Liver (tissue), 3 donors: ENCODE data around the gene SLC34A3.

ENCODE experiments used
- EGR1 ChIP-seq, 2 donors: IDR thresholded peaks; 2 replicates each; pipeline ENCODE4 v1.6.1; 2016 to 2018; ENCODE audit warnings: antibody characterized with exemption in 2 of 2, low read depth in 2 of 2
- GABPA ChIP-seq, 2 donors: IDR thresholded peaks in 1 of 2; conservative IDR thresholded peaks in 1 of 2; 2 replicates each; pipeline ENCODE4 v1.6.1; 2016; ENCODE audit warnings: antibody characterized with exemption in 2 of 2, mild to moderate bottlenecking in 1 of 2, moderate library complexity in 1 of 2
- HNF4G ChIP-seq: IDR thresholded peaks from 2 replicates; pipeline ENCODE4 v1.6.1; 2016; ENCODE audit warnings: antibody characterized with exemption
- JUND ChIP-seq, 2 donors: IDR thresholded peaks; 2 replicates each; pipeline ENCODE4 v1.6.1; 2016; ENCODE audit warnings: antibody characterized with exemption in 2 of 2
- RAD21 ChIP-seq, 2 donors: IDR thresholded peaks; 2 replicates each; pipeline ENCODE4 v1.6.1; 2016; ENCODE audit warnings: antibody characterized with exemption in 2 of 2, mild to moderate bottlenecking in 2 of 2
- RXRA ChIP-seq, 2 donors: IDR thresholded peaks; 2 replicates each; pipeline ENCODE4 v1.6.1; 2017 to 2018; ENCODE audit warnings: antibody characterized with exemption in 2 of 2, mild to moderate bottlenecking in 1 of 2
- SP1 ChIP-seq: IDR thresholded peaks from 2 replicates; pipeline ENCODE4 v1.6.1; 2018; ENCODE audit warnings: antibody characterized with exemption, mild to moderate bottlenecking
- TAF1 ChIP-seq: conservative IDR thresholded peaks from 2 replicates; pipeline ENCODE4 v1.6.1; 2016; ENCODE audit warnings: antibody characterized with exemption, mild to moderate bottlenecking
- YY1 ChIP-seq: IDR thresholded peaks from 2 replicates; pipeline ENCODE4 v1.6.1; 2016; ENCODE audit warnings: antibody characterized with exemption, mild to moderate bottlenecking
- TF ChIP-seq, protein P1 (sequence below): fragments of 150-350 bp; IDR thresholded peaks from 2 replicates; pipeline ENCODE4 v1.5.1; 2017; ENCODE audit warnings: improper control_type of control experiment, low read depth, low read length; ENCODE audit not compliant: missing input control
- TF ChIP-seq, protein P2 (sequence below): IDR thresholded peaks from 2 replicates; pipeline ENCODE4 v1.6.1; 2016; ENCODE audit warnings: antibody characterized with exemption, mild to moderate bottlenecking
- TF ChIP-seq, protein P3 (sequence below): IDR thresholded peaks from 2 replicates; pipeline ENCODE4 v1.6.1; 2016; ENCODE audit warnings: antibody characterized with exemption
- TF ChIP-seq, protein P4 (sequence below): IDR thresholded peaks from 2 replicates; pipeline ENCODE4 v1.6.1; 2016; ENCODE audit warnings: antibody characterized with exemption
- TF ChIP-seq, protein P5 (sequence below): IDR thresholded peaks from 2 replicates; pipeline ENCODE4 v1.6.1; 2016; ENCODE audit warnings: antibody characterized with exemption
- donor health status: healthy.
- donor health status: healthy.

DNA sequence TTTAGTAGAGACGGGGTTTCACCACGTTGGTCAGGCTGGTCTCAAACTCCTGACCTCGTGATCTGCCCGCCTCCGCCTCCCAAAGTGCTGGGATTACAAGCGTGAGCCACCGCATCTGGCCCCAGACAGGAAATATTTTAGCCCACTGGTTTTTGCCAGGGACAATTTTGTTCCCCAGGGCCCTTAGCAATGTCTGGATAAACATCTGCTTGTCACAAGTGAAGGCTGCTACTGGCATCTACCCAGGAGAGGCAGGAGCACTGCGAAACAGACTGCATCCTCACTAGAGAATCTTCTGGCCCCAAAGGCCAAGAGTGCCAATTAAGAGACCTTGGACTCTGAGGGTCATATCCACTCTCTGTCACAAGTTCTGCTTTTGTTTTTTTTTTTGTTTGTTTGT lies 27.7 kb upstream of the SLC34A3 start:
- TF ChIP-seq, protein P1, sequence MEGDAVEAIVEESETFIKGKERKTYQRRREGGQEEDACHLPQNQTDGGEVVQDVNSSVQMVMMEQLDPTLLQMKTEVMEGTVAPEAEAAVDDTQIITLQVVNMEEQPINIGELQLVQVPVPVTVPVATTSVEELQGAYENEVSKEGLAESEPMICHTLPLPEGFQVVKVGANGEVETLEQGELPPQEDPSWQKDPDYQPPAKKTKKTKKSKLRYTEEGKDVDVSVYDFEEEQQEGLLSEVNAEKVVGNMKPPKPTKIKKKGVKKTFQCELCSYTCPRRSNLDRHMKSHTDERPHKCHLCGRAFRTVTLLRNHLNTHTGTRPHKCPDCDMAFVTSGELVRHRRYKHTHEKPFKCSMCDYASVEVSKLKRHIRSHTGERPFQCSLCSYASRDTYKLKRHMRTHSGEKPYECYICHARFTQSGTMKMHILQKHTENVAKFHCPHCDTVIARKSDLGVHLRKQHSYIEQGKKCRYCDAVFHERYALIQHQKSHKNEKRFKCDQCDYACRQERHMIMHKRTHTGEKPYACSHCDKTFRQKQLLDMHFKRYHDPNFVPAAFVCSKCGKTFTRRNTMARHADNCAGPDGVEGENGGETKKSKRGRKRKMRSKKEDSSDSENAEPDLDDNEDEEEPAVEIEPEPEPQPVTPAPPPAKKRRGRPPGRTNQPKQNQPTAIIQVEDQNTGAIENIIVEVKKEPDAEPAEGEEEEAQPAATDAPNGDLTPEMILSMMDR, result no peak
- TF ChIP-seq, protein P2, sequence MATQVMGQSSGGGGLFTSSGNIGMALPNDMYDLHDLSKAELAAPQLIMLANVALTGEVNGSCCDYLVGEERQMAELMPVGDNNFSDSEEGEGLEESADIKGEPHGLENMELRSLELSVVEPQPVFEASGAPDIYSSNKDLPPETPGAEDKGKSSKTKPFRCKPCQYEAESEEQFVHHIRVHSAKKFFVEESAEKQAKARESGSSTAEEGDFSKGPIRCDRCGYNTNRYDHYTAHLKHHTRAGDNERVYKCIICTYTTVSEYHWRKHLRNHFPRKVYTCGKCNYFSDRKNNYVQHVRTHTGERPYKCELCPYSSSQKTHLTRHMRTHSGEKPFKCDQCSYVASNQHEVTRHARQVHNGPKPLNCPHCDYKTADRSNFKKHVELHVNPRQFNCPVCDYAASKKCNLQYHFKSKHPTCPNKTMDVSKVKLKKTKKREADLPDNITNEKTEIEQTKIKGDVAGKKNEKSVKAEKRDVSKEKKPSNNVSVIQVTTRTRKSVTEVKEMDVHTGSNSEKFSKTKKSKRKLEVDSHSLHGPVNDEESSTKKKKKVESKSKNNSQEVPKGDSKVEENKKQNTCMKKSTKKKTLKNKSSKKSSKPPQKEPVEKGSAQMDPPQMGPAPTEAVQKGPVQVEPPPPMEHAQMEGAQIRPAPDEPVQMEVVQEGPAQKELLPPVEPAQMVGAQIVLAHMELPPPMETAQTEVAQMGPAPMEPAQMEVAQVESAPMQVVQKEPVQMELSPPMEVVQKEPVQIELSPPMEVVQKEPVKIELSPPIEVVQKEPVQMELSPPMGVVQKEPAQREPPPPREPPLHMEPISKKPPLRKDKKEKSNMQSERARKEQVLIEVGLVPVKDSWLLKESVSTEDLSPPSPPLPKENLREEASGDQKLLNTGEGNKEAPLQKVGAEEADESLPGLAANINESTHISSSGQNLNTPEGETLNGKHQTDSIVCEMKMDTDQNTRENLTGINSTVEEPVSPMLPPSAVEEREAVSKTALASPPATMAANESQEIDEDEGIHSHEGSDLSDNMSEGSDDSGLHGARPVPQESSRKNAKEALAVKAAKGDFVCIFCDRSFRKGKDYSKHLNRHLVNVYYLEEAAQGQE, result no peak
- TF ChIP-seq YY1, result no peak
- TF ChIP-seq HNF4G, result no peak
- no peak for TF ChIP-seq EGR1 (IDR thresholded peaks at IDR 0.05; ENCODE audit: low read depth in 2 of 2)
- no peak for TF ChIP-seq TAF1
- TF ChIP-seq JUND (IDR thresholded peaks at IDR 0.05), result no peak
- TF ChIP-seq, protein P3, sequence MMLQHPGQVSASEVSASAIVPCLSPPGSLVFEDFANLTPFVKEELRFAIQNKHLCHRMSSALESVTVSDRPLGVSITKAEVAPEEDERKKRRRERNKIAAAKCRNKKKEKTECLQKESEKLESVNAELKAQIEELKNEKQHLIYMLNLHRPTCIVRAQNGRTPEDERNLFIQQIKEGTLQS, result no peak
- TF ChIP-seq RAD21 (IDR thresholded peaks at IDR 0.05), result no peak
- TF ChIP-seq SP1, result no peak
- TF ChIP-seq, protein P4, sequence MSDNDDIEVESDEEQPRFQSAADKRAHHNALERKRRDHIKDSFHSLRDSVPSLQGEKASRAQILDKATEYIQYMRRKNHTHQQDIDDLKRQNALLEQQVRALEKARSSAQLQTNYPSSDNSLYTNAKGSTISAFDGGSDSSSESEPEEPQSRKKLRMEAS, result no peak
- no peak for TF ChIP-seq RXRA (IDR thresholded peaks at IDR 0.05)
- TF ChIP-seq, protein P5, sequence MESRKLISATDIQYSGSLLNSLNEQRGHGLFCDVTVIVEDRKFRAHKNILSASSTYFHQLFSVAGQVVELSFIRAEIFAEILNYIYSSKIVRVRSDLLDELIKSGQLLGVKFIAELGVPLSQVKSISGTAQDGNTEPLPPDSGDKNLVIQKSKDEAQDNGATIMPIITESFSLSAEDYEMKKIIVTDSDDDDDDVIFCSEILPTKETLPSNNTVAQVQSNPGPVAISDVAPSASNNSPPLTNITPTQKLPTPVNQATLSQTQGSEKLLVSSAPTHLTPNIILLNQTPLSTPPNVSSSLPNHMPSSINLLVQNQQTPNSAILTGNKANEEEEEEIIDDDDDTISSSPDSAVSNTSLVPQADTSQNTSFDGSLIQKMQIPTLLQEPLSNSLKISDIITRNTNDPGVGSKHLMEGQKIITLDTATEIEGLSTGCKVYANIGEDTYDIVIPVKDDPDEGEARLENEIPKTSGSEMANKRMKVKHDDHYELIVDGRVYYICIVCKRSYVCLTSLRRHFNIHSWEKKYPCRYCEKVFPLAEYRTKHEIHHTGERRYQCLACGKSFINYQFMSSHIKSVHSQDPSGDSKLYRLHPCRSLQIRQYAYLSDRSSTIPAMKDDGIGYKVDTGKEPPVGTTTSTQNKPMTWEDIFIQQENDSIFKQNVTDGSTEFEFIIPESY, result no peak
- TF ChIP-seq GABPA (IDR thresholded peaks at IDR 0.05 in 1 of 2, conservative IDR thresholded peaks at IDR 0.05 in 1 of 2), result no peak
